Measurements from ENCODE around the gene CFAP97D1. TPM values are rescaled to one million over a fixed set of nuclear protein-coding genes. Genes with fewer than 3 reads are reported as not detected.

CFAP97D1 gene
- total RNA-seq, 1 donor from 2014 or later, result not detected

DNA sequence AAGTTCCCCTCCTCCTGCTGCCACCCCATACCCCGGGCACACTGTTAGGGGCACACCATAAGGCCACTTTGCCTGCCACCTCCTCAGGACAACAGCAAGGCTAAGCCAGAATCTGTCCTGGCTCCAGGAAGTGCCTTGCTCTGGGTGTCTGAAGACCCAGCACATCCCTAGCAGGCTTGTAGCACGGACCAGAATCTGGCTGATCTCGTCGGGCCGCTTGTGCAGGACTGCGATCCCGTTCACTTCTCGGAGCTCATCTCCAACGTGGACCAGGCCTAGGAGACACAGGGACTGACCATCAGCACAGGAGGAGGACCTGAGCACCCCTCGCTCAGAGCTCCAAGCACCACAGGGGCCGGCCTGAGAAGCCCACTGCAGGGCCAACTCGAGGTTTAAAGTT is 45.3 kb downstream of the CFAP97D1 start:
- intact Hi-C loops (cut with micrococcal nuclease), result no loop called here

- intact Hi-C loops (cut with micrococcal nuclease), result no loop called here
Measured at GRCh38 chr17:43826206-43826605, 46.0 kb downstream of the CFAP97D1 start.

GRCh38 chr17:43827596-43827995 is 47.4 kb downstream of the CFAP97D1 start:
- intact Hi-C loops (cut with micrococcal nuclease), result no loop called here

DNA sequence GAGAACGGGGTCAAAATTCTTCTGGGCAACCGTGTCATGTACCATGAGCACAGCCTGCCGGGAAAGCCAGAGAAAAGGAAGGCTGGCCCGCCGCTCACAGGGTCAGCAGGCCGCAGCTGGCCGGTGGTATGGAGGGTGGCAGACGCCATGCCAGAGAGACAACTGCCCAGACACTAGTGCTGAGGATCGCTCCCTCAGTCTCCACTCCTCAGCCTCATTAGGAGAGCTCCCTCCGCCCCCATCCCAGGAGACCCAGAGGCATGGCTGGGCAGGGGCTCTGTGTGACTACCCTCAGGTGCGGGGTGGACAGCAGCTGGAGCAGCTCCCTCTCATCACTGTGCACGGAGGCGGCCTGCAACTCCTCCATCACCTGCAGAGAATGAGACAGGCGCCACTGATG is 49.5 kb downstream of the CFAP97D1 start:
- intact Hi-C loops (cut with micrococcal nuclease), result loop anchor here (5.0 kb wide), 1 partner anchor 52 kb away; the partner anchor contains the start of gene DUSP3

DNA sequence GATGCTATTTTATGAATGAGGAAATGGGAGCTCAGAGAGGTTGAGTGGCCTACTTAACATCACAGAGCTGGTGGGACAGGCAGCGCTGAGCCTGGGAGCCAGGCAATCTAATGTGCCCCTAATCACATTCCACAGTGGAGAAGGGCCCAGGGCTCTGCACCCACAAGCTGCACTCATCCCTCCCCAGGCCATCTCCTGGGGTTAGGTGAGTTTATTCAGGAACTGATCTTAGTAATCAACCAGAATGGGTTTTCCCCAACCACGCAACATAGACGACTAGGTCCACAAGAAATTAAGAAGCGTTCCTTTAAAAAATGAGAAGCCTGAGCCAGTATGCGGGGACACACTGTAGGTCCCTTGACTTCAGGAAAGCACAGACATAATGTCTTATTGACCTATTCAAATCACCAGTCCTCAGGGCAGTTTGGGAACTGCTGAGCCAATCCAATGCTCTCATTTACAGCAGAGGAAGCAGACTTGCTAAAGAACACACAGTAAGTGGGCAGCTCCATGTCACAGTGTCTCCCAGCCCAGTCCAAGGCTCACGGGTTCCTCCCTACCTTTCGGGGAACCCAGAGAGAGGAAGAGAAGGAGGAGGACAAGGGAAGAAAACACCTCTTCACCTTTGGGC is 50.4 kb downstream of the CFAP97D1 start:
- intact Hi-C loops (cut with micrococcal nuclease), result loop anchor here (5.0 kb wide), 1 partner anchor 53 kb away; the partner anchor contains the start of gene DUSP3

- intact Hi-C loops (cut with micrococcal nuclease), result loop anchor here (5.0 kb wide), 1 partner anchor 54 kb away; the partner anchor contains the start of gene DUSP3
Measured at GRCh38 chr17:43831633-43832032, 51.4 kb downstream of the CFAP97D1 start.

DNA sequence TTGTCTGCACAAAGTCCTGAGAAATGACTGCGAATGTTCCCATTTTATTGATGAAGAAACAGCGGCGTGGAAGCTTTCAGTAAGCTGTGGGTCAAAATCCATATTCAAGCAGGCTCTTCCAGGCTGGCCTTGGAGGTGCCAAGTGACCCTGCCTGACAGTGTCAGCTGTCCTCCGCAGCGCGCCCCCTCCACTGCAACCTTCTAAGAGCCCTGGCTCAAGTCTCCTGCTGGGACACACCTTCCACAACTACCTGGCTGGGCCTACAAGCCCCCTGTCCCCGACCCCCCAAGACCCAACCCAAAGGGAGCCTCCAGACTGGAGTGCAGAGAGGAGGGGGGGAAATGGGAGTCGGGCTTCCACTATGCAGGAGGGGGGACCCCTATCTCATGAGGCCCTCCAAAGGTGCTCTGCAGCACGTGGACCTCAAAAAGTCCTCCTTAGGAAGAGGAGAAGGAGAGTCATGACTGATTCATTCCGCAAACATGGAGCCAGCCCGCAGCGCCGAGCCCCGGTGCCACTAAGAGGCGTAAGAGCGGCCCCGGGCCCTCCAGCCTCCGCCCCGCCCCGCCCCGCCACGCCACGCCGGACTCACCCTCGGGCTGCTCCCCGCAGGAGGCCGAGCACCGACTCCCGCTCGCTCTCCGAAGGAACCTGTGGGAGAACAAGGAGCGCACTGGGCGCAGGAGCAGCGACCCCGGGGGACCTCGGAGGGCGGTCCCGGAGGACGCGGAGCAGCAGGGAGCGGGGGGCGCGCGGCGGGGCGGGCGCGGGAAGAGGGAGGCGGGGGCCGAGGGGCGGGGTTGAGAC is 52.1 kb downstream of the CFAP97D1 start:
- intact Hi-C loops (cut with micrococcal nuclease), result loop anchor here (5.0 kb wide), 1 partner anchor 55 kb away; the partner anchor contains the start of gene DUSP3

- intact Hi-C loops (cut with micrococcal nuclease), result loop anchor here (5.0 kb wide), 1 partner anchor 56 kb away; the partner anchor contains the start of gene DUSP3
Measured at GRCh38 chr17:43832976-43833829, 53.0 kb downstream of the CFAP97D1 start, which contains the start of gene MPP3. Gene MPP3 (minus strand): TSS chr17:43833146. CDS start chr17:43831906, 1,240 bp downstream.

DNA sequence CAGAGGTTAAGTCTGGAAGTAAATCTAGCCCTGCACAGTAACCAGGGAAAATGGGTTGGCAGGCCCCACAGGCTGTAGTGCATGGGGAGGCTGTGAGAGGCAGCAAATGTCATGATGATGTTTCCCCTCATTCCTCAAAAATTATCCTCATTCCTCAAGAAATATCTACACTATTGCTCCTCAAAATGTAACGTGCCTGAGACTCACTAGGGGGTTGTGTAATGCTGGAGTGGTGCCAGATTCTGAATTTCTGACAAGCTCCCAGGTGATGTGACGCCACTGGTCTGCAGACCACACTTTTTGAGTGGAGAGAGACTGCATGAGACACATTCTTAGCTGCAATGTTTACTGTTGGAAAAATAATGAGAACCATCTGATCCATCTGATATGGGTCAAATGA is 53.9 kb downstream of the CFAP97D1 start:
- intact Hi-C loops (cut with micrococcal nuclease), result loop anchor here (5.0 kb wide), 1 partner anchor 57 kb away; the partner anchor contains the start of gene DUSP3

Other genes starting within 250 kb of the CFAP97D1 start
- 0.71 and 1.0 TPM in 2 replicates for gene ETV4, start 234.1 kb upstream of the CFAP97D1 start, total RNA-seq
- 0.47 and 0.49 TPM in 2 replicates for gene MEOX1, start 118.5 kb upstream of the CFAP97D1 start, total RNA-seq
- not detected in 2 replicates for gene SOST, start 21.6 kb upstream of the CFAP97D1 start, total RNA-seq
- gene DUSP3, start 1.5 kb upstream of the CFAP97D1 start, total RNA-seq, result 4.6 and 5.2 TPM in 2 replicates
- not detected in 2 replicates for gene MPP3, start 52.7 kb downstream of the CFAP97D1 start, total RNA-seq
- not detected in 2 replicates for gene CD300LG, start 66.7 kb downstream of the CFAP97D1 start, total RNA-seq
- 0.86 and 1.2 TPM in 2 replicates for gene MPP2, start 127.1 kb downstream of the CFAP97D1 start, total RNA-seq
- not detected in 2 replicates for gene PPY, start 162.0 kb downstream of the CFAP97D1 start, total RNA-seq
- gene PYY, start 173.5 kb downstream of the CFAP97D1 start, total RNA-seq, result not detected in 2 replicates
- 0.51 and 0.68 TPM in 2 replicates for gene NAGS, start 224.2 kb downstream of the CFAP97D1 start, total RNA-seq
- 31.8 and 33.6 TPM in 2 replicates for gene TMEM101, start 234.5 kb downstream of the CFAP97D1 start, total RNA-seq